Inflammatory macrophage treated with lipopolysaccharide for 1 hour (primary cell): ENCODE measurements around the gene CD180.

Experiments
- DNase-seq, 2 donors: peaks; one replicate each; pipeline ENCODE4 v3.0.0-alpha.2; 2020 to 2022

The CD180 gene

DNA sequence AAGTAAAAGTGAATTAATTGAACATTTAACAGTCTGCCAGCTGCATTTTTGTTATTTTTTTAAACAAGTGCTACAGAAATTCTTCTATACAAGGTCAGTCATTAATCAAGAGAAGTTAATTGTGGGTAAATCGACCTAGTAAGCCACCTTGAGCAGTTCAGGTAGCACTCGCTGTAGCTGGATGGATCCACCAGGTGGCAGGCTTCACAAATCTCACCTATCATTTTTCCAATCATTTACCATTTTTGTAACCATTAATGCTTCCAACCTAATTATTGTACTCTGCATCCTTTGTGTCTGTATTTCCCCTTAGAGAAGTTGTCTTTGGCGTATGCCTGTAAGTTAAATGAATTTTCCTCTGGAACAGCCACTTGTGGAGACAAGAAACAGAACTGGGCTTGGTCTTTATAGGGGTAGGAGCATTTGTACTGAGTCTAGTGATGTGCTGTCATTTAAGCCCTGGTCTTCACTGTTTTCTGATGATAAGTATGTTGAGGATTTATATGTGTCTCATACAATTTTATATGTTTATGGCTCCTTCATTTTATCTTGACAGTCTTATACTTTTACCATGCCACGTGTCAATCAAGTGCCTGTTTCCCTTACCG is 39.5 kb downstream of the CD180 start:
- DNase-seq: peak in 1 of 2 donors; percentile 40

GRCh38 chr5:67154556-67155206 is 41.9 kb downstream of the CD180 start:
- no peak for DNase-seq

DNA sequence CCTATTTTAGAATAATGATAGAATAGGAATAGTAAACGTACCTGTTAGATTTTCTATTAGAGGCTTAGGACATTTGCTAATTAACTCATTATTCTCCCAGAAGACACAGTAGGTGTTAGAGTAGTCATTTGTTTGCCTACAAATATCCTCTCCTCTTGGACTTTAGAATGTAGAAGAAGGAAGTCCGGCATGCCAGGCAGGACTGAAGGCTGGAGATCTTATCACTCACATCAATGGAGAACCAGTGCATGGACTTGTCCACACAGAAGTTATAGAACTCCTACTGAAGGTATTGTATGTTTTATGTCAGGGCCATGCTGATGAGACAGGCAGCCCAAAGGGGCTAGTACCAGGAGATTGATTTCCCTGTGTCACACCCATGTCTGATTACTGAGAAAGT is 43.3 kb downstream of the CD180 start:
- no peak for DNase-seq

DNA sequence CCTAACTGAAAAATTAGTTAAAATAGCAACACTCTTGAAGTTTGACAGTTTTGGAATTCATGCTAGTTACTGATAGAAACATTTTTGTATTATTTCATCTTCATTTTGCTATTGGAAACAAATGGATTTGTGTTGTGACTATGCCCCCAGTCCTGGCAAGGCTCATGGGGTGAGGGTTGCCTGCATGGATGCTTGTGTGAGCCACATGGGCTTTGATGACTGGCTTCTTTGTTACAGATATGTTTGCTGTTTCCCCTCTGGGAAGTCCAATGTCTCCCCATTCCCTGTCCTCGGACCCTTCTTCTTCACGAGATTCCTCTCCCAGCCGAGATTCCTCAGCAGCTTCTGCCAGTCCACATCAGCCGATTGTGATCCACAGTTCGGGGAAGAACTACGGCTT is 44.2 kb downstream of the CD180 start:
- no peak for DNase-seq

GRCh38 chr5:67149951-67150523 is 46.6 kb downstream of the CD180 start:
- DNase-seq: peak in 1 of 2 donors; percentile 19

GRCh38 chr5:67149057-67149950 is 47.3 kb downstream of the CD180 start:
- DNase-seq: no peak

- no peak for DNase-seq
Observed at GRCh38 chr5:67147760-67148159, 48.8 kb downstream of the CD180 start.

DNA sequence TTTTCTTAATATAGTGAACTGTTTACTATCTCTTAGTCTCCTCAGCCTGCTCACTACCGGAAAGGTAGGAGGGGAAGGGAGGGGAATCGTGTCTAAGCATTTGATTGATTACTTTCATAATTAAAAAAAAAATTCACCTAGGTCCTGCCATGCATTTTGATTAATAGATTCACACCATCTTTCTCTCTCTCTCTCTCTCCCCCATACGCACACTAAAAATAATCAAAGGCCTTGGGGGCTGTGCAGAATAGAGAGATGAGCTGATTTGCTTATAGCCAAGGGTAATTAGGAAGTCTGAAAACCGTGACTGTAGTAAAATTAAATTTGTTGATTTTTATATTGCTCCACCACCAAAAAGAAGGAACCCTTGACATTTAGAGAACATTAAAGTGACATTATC is 49.6 kb downstream of the CD180 start:
- DNase-seq: no peak

DNA sequence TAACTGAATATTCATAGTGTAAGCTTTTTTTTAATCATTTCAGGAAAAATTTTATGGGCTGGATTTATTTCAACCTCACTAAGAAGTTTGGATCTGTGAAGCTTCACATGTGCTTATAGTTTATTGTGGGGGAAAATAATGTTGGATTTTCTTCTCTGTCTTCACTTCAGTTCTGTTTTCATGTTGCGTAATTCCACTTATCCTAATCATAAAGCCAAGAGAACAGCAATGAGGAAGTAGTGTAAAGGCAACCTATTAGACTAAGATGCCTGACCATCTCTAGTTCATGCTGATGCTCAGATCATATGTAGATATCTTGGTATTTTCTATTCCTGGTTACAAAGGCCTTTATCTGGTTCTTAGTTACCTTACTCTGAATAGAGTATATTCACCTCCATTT is 50.0 kb downstream of the CD180 start:
- peak; percentile 60 to 64 for DNase-seq

- DNase-seq: no peak
Observed at GRCh38 chr5:67144183-67144639, 52.4 kb downstream of the CD180 start.

DNA sequence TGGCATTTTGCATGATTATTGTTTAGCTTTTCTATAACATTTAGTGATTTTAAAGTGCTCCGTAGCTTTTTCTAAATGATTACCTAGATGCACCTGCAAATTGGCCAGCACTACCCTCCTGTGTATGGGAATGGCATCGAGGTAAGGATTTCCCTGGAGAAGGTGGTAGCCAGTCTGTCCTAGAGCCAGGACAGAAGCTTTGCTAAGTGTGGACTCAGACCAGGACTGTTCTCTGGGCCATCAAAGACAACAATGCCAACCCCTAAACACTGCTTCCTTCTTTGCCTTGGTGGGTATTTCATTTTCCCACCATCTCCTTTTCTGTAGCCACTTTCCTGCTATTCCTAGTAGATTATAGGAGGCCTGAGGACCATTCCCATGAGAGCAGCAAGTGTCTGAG is 53.0 kb downstream of the CD180 start:
- no peak for DNase-seq

- no peak for DNase-seq
Observed at GRCh38 chr5:67142816-67143215, 53.8 kb downstream of the CD180 start.

DNA sequence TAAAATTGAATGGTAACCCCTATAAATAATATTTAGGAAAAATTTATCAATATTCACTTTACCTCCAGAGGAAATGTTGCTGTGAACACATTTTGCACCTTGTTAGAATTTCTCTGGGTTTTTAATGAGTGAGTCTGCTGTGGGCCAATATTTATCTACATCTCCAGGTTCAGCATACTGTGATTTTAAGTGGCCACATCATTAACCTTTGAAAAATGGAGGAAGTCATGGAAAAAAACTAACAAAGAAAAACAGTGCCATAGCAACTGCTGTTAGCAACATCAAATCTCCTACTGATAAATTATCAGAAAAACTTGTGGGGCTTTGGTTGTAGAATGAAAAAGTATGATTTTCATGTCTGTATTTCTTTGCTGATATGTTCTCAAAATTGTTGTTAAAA is 55.0 kb downstream of the CD180 start:
- DNase-seq: no peak

GRCh38 chr5:67140413-67140812 is 56.2 kb downstream of the CD180 start:
- no peak for DNase-seq

- DNase-seq: no peak
Observed at GRCh38 chr5:67139030-67139429, 57.6 kb downstream of the CD180 start.

DNA sequence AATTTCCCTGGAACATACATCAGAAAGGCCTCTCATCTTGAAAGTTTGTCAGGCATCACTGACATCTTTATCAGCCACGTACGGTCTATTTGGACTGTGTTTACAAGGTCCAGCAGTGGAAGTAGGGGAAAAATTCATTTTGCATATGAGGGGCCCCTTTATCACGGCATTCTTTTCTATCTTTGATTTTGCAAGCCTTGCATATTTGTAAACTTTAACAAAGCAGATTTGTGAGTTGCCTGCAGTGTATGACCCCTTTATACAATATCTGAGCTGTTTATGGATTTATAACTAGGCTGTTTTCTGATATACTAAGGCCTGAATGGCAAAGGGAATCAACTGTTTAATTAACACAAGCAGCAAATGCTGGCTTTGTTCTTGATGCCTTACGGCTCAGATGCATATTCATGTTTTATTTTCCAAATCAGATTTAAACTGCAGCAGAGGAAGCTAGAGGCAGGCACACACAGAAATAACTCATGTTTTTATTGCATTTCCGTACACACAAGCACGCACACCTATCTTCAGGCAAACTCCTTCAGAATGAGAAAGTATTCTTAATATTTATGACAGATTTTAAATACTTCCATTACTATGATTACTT is 61.1 kb downstream of the CD180 start:
- DNase-seq: no peak

- no peak for DNase-seq
Observed at GRCh38 chr5:67133776-67134175, 62.8 kb downstream of the CD180 start.

- DNase-seq: no peak
Observed at GRCh38 chr5:67133217-67133616, 63.4 kb downstream of the CD180 start.

DNA sequence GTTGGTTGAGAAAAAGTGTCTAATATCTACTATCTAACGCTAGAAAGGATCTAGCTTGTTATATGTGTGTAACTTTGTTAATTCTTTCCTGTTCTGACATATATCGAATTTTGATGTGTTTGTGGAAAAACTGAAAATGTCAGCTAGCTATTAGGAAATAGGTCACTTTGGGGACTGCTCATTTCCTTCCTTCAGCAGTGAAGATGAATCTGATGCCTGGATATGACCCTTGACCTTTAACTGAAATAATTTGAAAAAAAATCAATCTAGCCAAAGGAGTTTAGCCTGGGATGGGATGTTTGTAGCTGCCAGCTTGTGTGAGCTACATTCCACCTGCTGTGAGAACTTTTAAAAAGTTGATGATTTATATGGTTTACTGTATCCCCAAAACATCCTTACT is 66.8 kb downstream of the CD180 start:
- DNase-seq: no peak
